HEK293T (cell line): Measurements from ENCODE around the gene SCAI.
"Not testable (repeated sequence)": the region's sequence is repeated elsewhere in the genome, so short reads cannot be mapped to it uniquely, and the experiment has no call there.

Experiments
- CTCF ChIA-PET: fragments of 350-600 bp; formaldehyde crosslinking; extraction: SDS; loops from one replicate; lab custom pipeline; 2021; ENCODE audit warnings: antibody characterized with exemption, inconsistent platforms; lab: Yijun Ruan, JAX
- POLR2A ChIA-PET: fragments of 350-600 bp; formaldehyde crosslinking; extraction: SDS; loops from one replicate; lab custom pipeline; 2020; ENCODE audit warnings: antibody characterized with exemption, inconsistent platforms; lab: Yijun Ruan, JAX
- DNase-seq: peaks from one replicate; pipeline ENCODE4 v3.0.0; 2012; ENCODE audit warnings: mixed read lengths; ENCODE audit errors: extremely low spot score
- ARNT ChIP-seq: fragments of 450-650 bp; IDR thresholded peaks from 2 replicates; pipeline ENCODE4 v1.6.1; 2017; ENCODE audit warnings: mild to moderate bottlenecking
- BHLHE40 ChIP-seq: fragments of 450-650 bp; IDR thresholded peaks from 2 replicates; pipeline ENCODE4 v1.6.1; 2016; ENCODE audit warnings: mild to moderate bottlenecking, moderate library complexity, borderline replicate concordance
- CTBP1 ChIP-seq: fragments of 450-650 bp; IDR thresholded peaks from 2 replicates; pipeline ENCODE4 v1.6.1; 2016; ENCODE audit warnings: borderline replicate concordance
- ELF4 ChIP-seq: fragments of 450-650 bp; IDR thresholded peaks from 2 replicates; pipeline ENCODE4 v1.6.1; 2017; ENCODE audit warnings: antibody characterized with exemption
- FOXA1 ChIP-seq: fragments of 450-650 bp; IDR thresholded peaks from 2 replicates; pipeline ENCODE4 v1.6.1; 2016; ENCODE audit warnings: mild to moderate bottlenecking
- FOXK2 ChIP-seq: fragments of 450-650 bp; IDR thresholded peaks from 2 replicates; pipeline ENCODE4 v1.6.1; 2016; ENCODE audit warnings: mild to moderate bottlenecking
- FOXM1 ChIP-seq: fragments of 450-650 bp; IDR thresholded peaks from 2 replicates; pipeline ENCODE4 v1.6.1; 2017; ENCODE audit warnings: mild to moderate bottlenecking, borderline replicate concordance
- HDGF ChIP-seq: fragments of 450-650 bp; IDR thresholded peaks from 2 replicates; pipeline ENCODE4 v1.6.1; 2017; ENCODE audit warnings: antibody characterized with exemption, borderline replicate concordance
- L3MBTL2 ChIP-seq: fragments of 450-650 bp; conservative IDR thresholded peaks from 2 replicates; pipeline ENCODE4 v1.6.1; 2016; ENCODE audit warnings: mild to moderate bottlenecking
- LEF1 ChIP-seq: fragments of 450-650 bp; IDR thresholded peaks from 2 replicates; pipeline ENCODE4 v1.6.1; 2017; ENCODE audit warnings: mild to moderate bottlenecking, borderline replicate concordance
- NFRKB ChIP-seq: fragments of 450-650 bp; IDR thresholded peaks from 2 replicates; pipeline ENCODE4 v1.6.1; 2016; ENCODE audit warnings: mild to moderate bottlenecking, moderate library complexity
- PKNOX1 ChIP-seq: fragments of 450-650 bp; IDR thresholded peaks from 2 replicates; pipeline ENCODE4 v1.6.1; 2016
- SP1 ChIP-seq: fragments of 450-650 bp; IDR thresholded peaks from 2 replicates; pipeline ENCODE4 v1.6.1; 2017
- SUZ12 ChIP-seq: fragments of 450-650 bp; IDR thresholded peaks from 2 replicates; pipeline ENCODE4 v1.6.1; 2016; ENCODE audit warnings: mild to moderate bottlenecking
- TARDBP ChIP-seq: fragments of 450-650 bp; IDR thresholded peaks from 2 replicates; pipeline ENCODE4 v1.6.1; 2016
- ZNF384 ChIP-seq: fragments of 450-650 bp; IDR thresholded peaks from 2 replicates; pipeline ENCODE4 v1.6.1; 2016

The SCAI gene

GRCh38 chr9:125085703-125086477 is 57.4 kb downstream of the SCAI start:
- ChIA-PET POLR2A (no interaction called here), CTCF (interaction anchor here (0.6 kb wide), 1 partner anchor 159 kb away, joined by 4 read pairs; no protein-coding TSS in a partner anchor)
- no peak for DNase-seq
- TF ChIP-seq LEF1 (no peak), SUZ12 (no peak), FOXK2 (no peak), HDGF (no peak), FOXA1 (no peak), NFRKB (no peak), L3MBTL2 (no peak)

- POLR2A ChIA-PET, DNase-seq, CTCF ChIA-PET: not testable (repeated sequence)
These were observed 61.1 kb downstream of the SCAI start for GRCh38 chr9:125082197-125082596.

- CTCF ChIA-PET, POLR2A ChIA-PET, DNase-seq: not testable (repeated sequence)
These were observed 62.5 kb downstream of the SCAI start for GRCh38 chr9:125080797-125081196.

- no peak for TF ChIP-seq TARDBP
- TF ChIP-seq FOXK2: no peak
- TF ChIP-seq NFRKB: no peak
- no peak for TF ChIP-seq CTBP1
- no peak for TF ChIP-seq HDGF
- TF ChIP-seq FOXM1: no peak
- TF ChIP-seq PKNOX1: no peak
- TF ChIP-seq FOXA1: no peak
- TF ChIP-seq ARNT: no peak
- TF ChIP-seq SUZ12: no peak
- TF ChIP-seq L3MBTL2: no peak
- no peak for TF ChIP-seq ELF4
- no peak for TF ChIP-seq LEF1
- POLR2A ChIA-PET: no interaction called here
- no peak for DNase-seq
- CTCF ChIA-PET: no interaction called here
These were observed 63.4 kb downstream of the SCAI start for GRCh38 chr9:125079931-125080330.

- TF ChIP-seq ELF4: no peak
- TF ChIP-seq LEF1: no peak
- TF ChIP-seq PKNOX1: no peak
- TF ChIP-seq TARDBP: no peak
- TF ChIP-seq ZNF384: no peak
- ChIA-PET POLR2A (no interaction called here), CTCF (no interaction called here)
- no peak for DNase-seq
These were observed 67.3 kb downstream of the SCAI start for GRCh38 chr9:125075997-125076396.

- ChIA-PET CTCF (no interaction called here), POLR2A (no interaction called here)
- no peak for TF ChIP-seq CTBP1
- TF ChIP-seq NFRKB: no peak
- TF ChIP-seq SUZ12: no peak
- no peak for TF ChIP-seq ZNF384
- DNase-seq: no peak
These were observed 68.4 kb downstream of the SCAI start for GRCh38 chr9:125074976-125075375.

- DNase-seq: no peak
- TF ChIP-seq SP1 (no peak), FOXA1 (no peak), BHLHE40 (no peak), ZNF384 (no peak), NFRKB (no peak), HDGF (no peak), ARNT (no peak), TARDBP (no peak), SUZ12 (no peak), FOXM1 (no peak), PKNOX1 (no peak), CTBP1 (no peak), FOXK2 (no peak), L3MBTL2 (no peak), LEF1 (no peak), ELF4 (no peak)
- CTCF ChIA-PET: no interaction called here
- POLR2A ChIA-PET: no interaction called here
These were observed 76.3 kb downstream of the SCAI start for GRCh38 chr9:125066839-125067619.
